H54 (cell line): ENCODE measurements around the gene MGST1.
"Not testable (repeated sequence)": the region's sequence is repeated elsewhere in the genome, so short reads cannot be mapped to it uniquely, and the experiment has no call there.

Source experiments
- DNase-seq: peaks from one replicate; pipeline ENCODE4 v3.0.0; 2011; ENCODE audit warnings: low spot score, mixed read lengths; ENCODE audit not compliant: insufficient read length
- FAIRE-seq: peaks from 3 replicates; lab custom pipeline; 2011; peaks lifted over from hg19 to GRCh38; lab: Jason Lieb, UNC
- POLR2A ChIP-seq: IDR thresholded peaks from 2 replicates; pipeline ENCODE4 v1.6.1; 2011; ENCODE audit warnings: low read depth, mild to moderate bottlenecking, low read length

The MGST1 gene

GRCh38 chr12:16369156-16369555 lies 21.7 kb downstream of the MGST1 start:
- DNase-seq (no peak), FAIRE-seq (no peak)
- TF ChIP-seq POLR2A = no peak

GRCh38 chr12:16370096-16370495 lies 22.7 kb downstream of the MGST1 start:
- no peak for TF ChIP-seq POLR2A
- DNase-seq (no peak), FAIRE-seq (no peak)

- FAIRE-seq, DNase-seq: not testable (repeated sequence)
These were observed 35.3 kb downstream of the MGST1 start for GRCh38 chr12:16382652-16383312.

GRCh38 chr12:16384732-16385131 lies 37.3 kb downstream of the MGST1 start:
- no peak for TF ChIP-seq POLR2A
- no peak for DNase-seq
- FAIRE-seq = no peak

GRCh38 chr12:16385782-16386646 lies 38.6 kb downstream of the MGST1 start:
- FAIRE-seq (peak; percentile 55), DNase-seq (peak; percentile 2)
- no peak for TF ChIP-seq POLR2A

- FAIRE-seq (no peak), DNase-seq (no peak)
- TF ChIP-seq POLR2A = no peak
These were observed 40.5 kb downstream of the MGST1 start for GRCh38 chr12:16387919-16388318.

DNA sequence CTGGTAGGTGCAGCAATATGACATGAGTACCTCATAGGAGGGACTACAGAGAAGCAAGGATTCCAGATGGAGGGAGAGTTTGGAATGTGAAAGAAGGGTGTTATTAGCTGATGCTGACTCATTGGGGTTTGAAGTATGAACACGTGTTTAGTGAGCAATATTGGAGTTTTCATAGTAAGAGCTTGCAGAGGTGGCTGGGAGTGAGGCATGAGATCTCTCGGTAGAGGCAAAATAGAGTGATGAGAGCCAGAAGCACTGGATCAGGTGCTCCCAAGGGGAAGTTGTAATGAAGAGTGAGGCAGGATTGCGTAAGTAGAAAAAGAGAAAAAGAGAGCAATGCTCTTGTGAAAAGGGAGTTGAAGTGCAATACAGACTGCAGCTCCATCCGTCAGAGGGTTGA lies 42.1 kb downstream of the MGST1 start:
- no peak for FAIRE-seq
- peak; percentile 2 for DNase-seq
- TF ChIP-seq POLR2A = no peak

- FAIRE-seq = no peak
- TF ChIP-seq POLR2A = no peak
- no peak for DNase-seq
These were observed 45.5 kb downstream of the MGST1 start for GRCh38 chr12:16392846-16393535.

GRCh38 chr12:16399101-16399500 lies 51.7 kb downstream of the MGST1 start:
- TF ChIP-seq POLR2A = no peak
- DNase-seq (no peak), FAIRE-seq (no peak)

DNA sequence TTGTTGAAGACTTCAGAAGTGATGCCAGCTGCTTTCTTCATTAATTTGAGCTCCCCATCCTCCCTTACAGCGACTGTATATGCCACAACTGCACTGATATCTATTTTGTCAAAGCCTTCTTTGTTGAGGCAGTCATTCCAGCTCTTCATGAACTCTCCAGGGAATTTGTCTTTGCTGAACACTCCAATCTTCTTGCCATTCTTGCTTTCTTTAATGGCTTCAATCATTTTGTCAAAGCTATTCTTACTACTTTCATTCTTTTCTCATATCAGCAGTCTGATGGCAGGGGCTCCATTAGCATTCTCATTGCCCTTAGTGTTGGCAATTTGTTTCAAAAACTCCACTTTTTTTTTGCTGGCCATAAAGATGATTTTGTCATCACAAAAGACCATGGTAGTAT lies 54.4 kb downstream of the MGST1 start:
- FAIRE-seq, DNase-seq: not testable (repeated sequence)

DNA sequence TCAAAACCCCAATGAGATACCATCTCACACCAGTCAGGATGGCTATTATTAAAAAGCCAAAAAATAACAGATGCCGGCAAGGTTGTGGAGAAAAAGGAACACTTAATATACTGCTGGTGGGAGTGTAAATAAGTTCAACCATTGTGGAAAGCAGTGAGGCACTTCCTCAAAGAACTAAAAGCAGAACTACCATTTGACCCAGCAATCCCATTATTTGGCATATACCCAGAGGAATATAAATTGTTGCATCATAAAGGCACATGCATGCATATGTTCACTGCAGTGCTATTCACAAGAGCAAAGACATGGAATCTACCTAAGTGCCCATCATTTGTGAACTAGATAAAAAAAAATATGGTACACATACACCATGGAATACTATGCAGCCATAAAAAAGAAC lies 59.9 kb downstream of the MGST1 start:
- TF ChIP-seq POLR2A = no peak
- FAIRE-seq (no peak), DNase-seq (no peak)
